Nephron progenitor cell (in vitro differentiated cells): ENCODE results near the gene DACH1.

Source experiments
- DNase-seq: peaks from one replicate; pipeline ENCODE4 v3.0.0; 2021
- H3K27ac Mint-ChIP-seq: 2 replicates; pipeline ENCODE4 v1.8.0; 2021; ENCODE audit warnings: mild to moderate bottlenecking, moderate library complexity, mixed read lengths
- H3K27me3 Mint-ChIP-seq: 2 replicates; pipeline ENCODE4 v1.8.0; 2021; ENCODE audit warnings: mild to moderate bottlenecking, low read depth, mixed read lengths; ENCODE audit not compliant: poor library complexity
- H3K36me3 Mint-ChIP-seq: 2 replicates; pipeline ENCODE4 v1.8.0; 2021; ENCODE audit warnings: low read depth, mixed read lengths
- H3K4me1 Mint-ChIP-seq: 2 replicates; pipeline ENCODE4 v1.8.0; 2021; ENCODE audit warnings: mixed read lengths
- H3K4me3 Mint-ChIP-seq: 2 replicates; pipeline ENCODE4 v1.8.0; 2021; ENCODE audit warnings: mild to moderate bottlenecking, moderate library complexity, mixed read lengths
- H3K9me3 Mint-ChIP-seq: 2 replicates; pipeline ENCODE4 v1.8.0; 2021; ENCODE audit warnings: mild to moderate bottlenecking, moderate library complexity, mixed read lengths
- TF ChIP-seq, protein P1 (sequence below): fragments of 200-600 bp; sonication (generic); IDR thresholded peaks from 2 replicates; pipeline ENCODE4 v1.5.0; 2021; ENCODE audit warnings: antibody characterized with exemption

DACH1 gene

DNA sequence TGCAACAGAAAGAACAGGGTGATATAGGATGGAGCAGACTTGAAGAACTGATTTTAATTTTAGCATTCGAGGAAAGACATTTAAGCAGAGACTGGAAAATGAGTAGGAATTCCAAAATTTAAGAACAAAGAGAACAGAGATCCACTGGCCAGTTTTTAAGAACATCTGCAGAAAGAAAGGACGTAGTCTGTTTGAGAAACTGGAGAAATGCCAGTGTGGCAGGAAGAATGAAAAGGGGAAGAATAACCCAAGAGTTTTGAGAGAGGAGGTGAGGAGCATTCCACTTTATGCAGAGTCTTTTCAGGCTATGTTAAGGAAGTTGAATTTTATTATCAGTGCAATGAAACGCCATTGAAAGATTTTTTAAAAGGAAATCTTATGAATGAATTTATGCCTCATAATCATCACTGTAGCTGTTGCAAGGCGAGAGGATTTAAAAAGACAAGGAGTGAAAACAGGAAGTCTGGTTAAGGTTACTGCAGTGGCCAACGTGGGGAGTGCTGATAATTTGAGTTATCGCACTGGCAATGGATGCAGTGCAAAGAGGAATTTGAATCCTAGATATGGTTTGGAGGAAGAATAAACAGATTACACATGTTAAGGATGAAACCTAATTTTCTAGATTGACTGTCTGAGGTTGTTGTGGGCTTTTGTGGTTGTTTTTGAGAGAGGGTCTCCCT, 253.8 kb downstream of the DACH1 start:
- no peaks in the 10 kb centered on the region for H3K27me3 Mint-ChIP-seq
- DNase-seq, result no peak
- TF ChIP-seq, protein P1, sequence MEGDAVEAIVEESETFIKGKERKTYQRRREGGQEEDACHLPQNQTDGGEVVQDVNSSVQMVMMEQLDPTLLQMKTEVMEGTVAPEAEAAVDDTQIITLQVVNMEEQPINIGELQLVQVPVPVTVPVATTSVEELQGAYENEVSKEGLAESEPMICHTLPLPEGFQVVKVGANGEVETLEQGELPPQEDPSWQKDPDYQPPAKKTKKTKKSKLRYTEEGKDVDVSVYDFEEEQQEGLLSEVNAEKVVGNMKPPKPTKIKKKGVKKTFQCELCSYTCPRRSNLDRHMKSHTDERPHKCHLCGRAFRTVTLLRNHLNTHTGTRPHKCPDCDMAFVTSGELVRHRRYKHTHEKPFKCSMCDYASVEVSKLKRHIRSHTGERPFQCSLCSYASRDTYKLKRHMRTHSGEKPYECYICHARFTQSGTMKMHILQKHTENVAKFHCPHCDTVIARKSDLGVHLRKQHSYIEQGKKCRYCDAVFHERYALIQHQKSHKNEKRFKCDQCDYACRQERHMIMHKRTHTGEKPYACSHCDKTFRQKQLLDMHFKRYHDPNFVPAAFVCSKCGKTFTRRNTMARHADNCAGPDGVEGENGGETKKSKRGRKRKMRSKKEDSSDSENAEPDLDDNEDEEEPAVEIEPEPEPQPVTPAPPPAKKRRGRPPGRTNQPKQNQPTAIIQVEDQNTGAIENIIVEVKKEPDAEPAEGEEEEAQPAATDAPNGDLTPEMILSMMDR, result no peak
- no peak overlapping the region for H3K4me3 Mint-ChIP-seq
- no peaks in the 10 kb centered on the region for H3K4me1 Mint-ChIP-seq
- H3K36me3 Mint-ChIP-seq, result peaks cover 36% of the 10 kb centered on the region
- H3K9me3 Mint-ChIP-seq, result no peaks in the 10 kb centered on the region
- peak overlapping the region; percentile 34 for H3K27ac Mint-ChIP-seq

DNA sequence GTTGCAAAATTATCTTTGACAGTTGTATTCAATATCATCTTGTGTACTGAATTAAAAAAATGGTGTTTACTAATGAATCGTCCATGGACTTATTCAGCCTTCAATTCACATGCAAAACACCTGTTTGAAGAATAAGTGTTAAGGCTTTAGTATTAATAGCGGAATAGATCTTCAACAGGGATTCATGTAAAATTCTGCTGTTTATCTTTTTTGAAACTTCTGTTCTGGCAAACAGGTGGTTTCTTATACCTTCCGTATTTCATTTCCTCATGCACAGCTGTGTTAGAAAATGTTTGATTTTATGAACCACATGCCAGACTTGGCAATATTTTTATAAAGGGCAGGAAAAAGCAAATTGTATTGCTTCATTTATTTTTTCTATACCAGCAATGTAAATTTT, 255.7 kb downstream of the DACH1 start:
- H3K4me3 Mint-ChIP-seq, result no peak overlapping the region
- no peaks in the 10 kb centered on the region for H3K27me3 Mint-ChIP-seq

DNA sequence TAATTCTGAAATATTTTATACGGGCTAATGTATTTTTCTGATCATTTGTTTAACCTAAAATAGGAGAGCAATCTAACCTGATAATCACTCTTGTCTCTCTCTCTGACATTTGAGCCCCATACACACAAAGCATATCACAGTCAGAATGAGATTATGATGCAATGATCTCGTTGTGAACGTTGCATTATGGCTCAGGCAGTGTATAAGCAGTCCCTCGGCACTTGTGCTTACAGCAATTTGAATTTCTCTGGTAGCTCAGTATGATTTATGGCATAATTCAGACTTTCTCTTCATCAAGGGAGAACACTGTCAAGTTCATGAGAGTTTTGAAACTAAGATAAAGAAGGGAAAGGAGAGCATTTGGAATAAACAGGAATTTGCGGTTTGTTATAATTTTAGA, 256.1 kb downstream of the DACH1 start:
- H3K27ac Mint-ChIP-seq, result no peak overlapping the region
- no peak overlapping the region for H3K4me3 Mint-ChIP-seq
- no peaks in the 10 kb centered on the region for H3K9me3 Mint-ChIP-seq

More for the DNA sequence above, 255.7 kb downstream of the DACH1 start:
- DNase-seq, result no peak
- Mint-ChIP-seq H3K4me1 (no peaks in the 10 kb centered on the region), H3K9me3 (no peaks in the 10 kb centered on the region), H3K36me3 (peaks cover 30% of the 10 kb centered on the region), H3K27ac (no peak overlapping the region)
- TF ChIP-seq, protein P1, result no peak

DNA sequence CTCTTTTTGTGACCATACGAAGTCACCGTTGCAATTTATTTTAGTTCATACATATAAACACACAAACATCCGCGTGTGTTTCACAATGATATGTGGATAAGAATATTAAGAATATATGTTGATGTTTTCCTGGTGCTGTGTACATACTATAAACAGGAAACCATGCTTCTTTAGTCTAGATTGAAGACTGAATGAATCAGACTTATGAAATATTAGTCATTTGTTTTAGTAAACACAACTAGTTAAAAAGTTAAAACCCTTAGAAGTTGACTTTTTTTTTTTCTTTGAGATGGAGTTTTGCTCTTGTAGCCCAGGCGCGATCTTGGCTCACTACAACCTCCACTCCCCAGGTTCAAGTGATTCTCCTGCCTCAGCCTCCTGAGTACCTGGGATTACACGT, 257.7 kb downstream of the DACH1 start:
- peaks cover 19% of the 10 kb centered on the region for H3K36me3 Mint-ChIP-seq
- H3K4me1 Mint-ChIP-seq, result peaks cover 5% of the 10 kb centered on the region
- TF ChIP-seq, protein P1, result no peak
- no peak overlapping the region for H3K27ac Mint-ChIP-seq
- DNase-seq, result no peak
- no peaks in the 10 kb centered on the region for H3K9me3 Mint-ChIP-seq
- no peaks in the 10 kb centered on the region for H3K27me3 Mint-ChIP-seq
- no peak overlapping the region for H3K4me3 Mint-ChIP-seq

More for the DNA sequence above, 256.1 kb downstream of the DACH1 start:
- Mint-ChIP-seq H3K36me3 (peaks cover 26% of the 10 kb centered on the region), H3K4me1 (no peaks in the 10 kb centered on the region), H3K27me3 (no peaks in the 10 kb centered on the region)
- DNase-seq, result no peak
- TF ChIP-seq, protein P1, result no peak

DNA sequence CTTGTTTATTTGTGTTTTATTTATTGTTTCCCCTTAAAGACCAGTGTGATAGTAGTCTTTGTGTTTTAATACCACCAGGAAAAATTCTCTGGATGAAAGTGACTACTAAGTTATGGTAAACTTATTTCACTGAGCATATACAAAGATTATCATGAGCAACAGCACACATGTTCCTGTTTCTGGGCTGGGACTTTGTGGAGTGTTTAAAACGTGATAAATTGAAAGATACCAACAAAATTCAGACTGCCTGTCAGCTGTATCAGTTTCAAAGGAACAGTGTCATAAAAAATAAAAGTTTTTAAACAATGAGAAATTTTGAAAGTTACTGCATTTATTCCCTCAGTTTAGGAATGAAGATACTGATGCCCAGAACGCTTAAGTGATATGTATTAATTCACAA, 259.4 kb downstream of the DACH1 start:
- TF ChIP-seq, protein P1, result no peak
- Mint-ChIP-seq H3K9me3 (no peaks in the 10 kb centered on the region), H3K27me3 (no peaks in the 10 kb centered on the region), H3K36me3 (peaks cover 3% of the 10 kb centered on the region), H3K4me3 (no peak overlapping the region), H3K27ac (peak overlapping the region; percentile 74), H3K4me1 (peaks cover 5% of the 10 kb centered on the region)
- DNase-seq, result no peak

DNA sequence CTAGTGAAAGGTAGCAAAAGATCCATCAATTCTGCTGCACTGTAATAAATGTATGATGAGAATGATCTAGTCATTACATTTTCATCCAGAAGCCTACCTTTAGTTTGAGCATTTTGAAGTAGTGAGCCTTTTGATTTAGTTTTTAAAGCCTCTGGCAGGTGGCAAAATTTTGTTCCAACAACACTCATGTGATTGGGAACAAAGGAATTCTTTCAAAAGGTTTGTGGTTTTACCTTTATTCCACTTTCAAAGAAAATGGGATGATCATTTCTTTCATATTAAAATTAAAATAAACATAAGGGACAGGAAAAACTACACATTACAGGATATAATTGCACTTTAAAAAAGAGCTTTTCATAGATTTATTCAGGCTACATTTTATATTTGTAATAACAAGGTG, 260.2 kb downstream of the DACH1 start:
- H3K27me3 Mint-ChIP-seq, result no peaks in the 10 kb centered on the region
- DNase-seq, result no peak

More for the DNA sequence above, 260.2 kb downstream of the DACH1 start:
- TF ChIP-seq, protein P1, result no peak
- Mint-ChIP-seq H3K27ac (no peak overlapping the region), H3K4me1 (peaks cover 5% of the 10 kb centered on the region), H3K36me3 (no peaks in the 10 kb centered on the region), H3K9me3 (no peaks in the 10 kb centered on the region), H3K4me3 (no peak overlapping the region)
